Chondrocyte (in vitro differentiated cells): ENCODE measurements around the gene ZNF559. TPM values are rescaled to one million over a fixed set of nuclear protein-coding genes. Genes with fewer than 3 reads are reported as not detected.

Experiments used
- DNase-seq: peaks from one replicate; pipeline ENCODE4 v3.0.0; 2021; ENCODE audit warnings: mixed read lengths, low spot score
- H3K27ac Mint-ChIP-seq: one replicate; pipeline ENCODE4 v1.8.0; 2021; ENCODE audit warnings: mild to moderate bottlenecking, moderate library complexity, mixed read lengths; ENCODE audit not compliant: unreplicated experiment
- H3K27me3 Mint-ChIP-seq: 2 replicates; pipeline ENCODE4 v1.8.0; 2021; ENCODE audit warnings: low read depth, mixed read lengths
- H3K36me3 Mint-ChIP-seq: 2 replicates; pipeline ENCODE4 v1.8.0; 2021; ENCODE audit warnings: low read depth, mixed read lengths
- H3K4me1 Mint-ChIP-seq: 2 replicates; pipeline ENCODE4 v1.8.0; 2021; ENCODE audit warnings: low read depth, mild to moderate bottlenecking, mixed read lengths
- H3K4me3 Mint-ChIP-seq: one replicate; pipeline ENCODE4 v1.8.0; 2021; ENCODE audit warnings: mild to moderate bottlenecking, moderate library complexity, mixed read lengths; ENCODE audit not compliant: unreplicated experiment
- H3K9me3 Mint-ChIP-seq: 2 replicates; pipeline ENCODE4 v1.8.0; 2021; ENCODE audit warnings: low read depth, mixed read lengths
- total RNA-seq: library from RNA; stranded (reverse); gene quantifications from 3 replicates; pipeline ENCODE4 v1.2.1, GENCODE V29; 2021
- TF ChIP-seq, protein P1 (sequence below): fragments of 200-600 bp; sonication (generic); IDR thresholded peaks from 2 replicates; pipeline ENCODE4 v1.5.0; 2021; ENCODE audit warnings: antibody characterized with exemption, mild to moderate bottlenecking, moderate library complexity

The ZNF559 gene
- total RNA-seq, 1 donor from 2014 or later: 10.8 TPM

GRCh38 chr19:9353011-9353410, 29.0 kb downstream of the ZNF559 start:
- H3K36me3 Mint-ChIP-seq: peaks cover 61% of the 10 kb centered on the region
- peaks cover 60% of the 10 kb centered on the region for H3K9me3 Mint-ChIP-seq
- no peaks in the 10 kb centered on the region for H3K27me3 Mint-ChIP-seq
- H3K4me1 Mint-ChIP-seq: no peaks in the 10 kb centered on the region
- TF ChIP-seq, protein P1, sequence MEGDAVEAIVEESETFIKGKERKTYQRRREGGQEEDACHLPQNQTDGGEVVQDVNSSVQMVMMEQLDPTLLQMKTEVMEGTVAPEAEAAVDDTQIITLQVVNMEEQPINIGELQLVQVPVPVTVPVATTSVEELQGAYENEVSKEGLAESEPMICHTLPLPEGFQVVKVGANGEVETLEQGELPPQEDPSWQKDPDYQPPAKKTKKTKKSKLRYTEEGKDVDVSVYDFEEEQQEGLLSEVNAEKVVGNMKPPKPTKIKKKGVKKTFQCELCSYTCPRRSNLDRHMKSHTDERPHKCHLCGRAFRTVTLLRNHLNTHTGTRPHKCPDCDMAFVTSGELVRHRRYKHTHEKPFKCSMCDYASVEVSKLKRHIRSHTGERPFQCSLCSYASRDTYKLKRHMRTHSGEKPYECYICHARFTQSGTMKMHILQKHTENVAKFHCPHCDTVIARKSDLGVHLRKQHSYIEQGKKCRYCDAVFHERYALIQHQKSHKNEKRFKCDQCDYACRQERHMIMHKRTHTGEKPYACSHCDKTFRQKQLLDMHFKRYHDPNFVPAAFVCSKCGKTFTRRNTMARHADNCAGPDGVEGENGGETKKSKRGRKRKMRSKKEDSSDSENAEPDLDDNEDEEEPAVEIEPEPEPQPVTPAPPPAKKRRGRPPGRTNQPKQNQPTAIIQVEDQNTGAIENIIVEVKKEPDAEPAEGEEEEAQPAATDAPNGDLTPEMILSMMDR: no peak
- H3K4me3 Mint-ChIP-seq: no peak overlapping the region
- no peak overlapping the region for H3K27ac Mint-ChIP-seq
- no peak for DNase-seq

DNA sequence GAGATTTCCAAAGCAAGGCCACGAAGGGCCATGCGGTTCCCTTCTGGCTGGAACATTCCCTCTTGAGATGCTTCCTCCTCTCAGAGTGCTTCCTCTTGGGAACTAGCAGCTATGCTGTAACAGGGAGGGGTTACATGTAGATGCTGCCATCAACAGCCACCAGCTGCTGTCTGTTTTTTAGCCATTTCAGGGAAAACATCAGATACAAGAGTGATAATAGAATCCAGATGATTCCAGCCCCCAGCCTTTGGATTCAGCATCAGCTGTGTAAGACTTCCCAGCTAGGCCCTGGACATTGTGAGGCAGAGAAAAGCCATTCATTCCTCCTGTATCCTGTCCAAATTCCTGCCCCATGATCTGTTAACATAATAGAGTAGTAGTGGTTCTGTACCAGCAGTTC, 30.7 kb downstream of the ZNF559 start:
- no peak overlapping the region for H3K27ac Mint-ChIP-seq
- H3K4me1 Mint-ChIP-seq: no peaks in the 10 kb centered on the region
- no peak overlapping the region for H3K4me3 Mint-ChIP-seq
- DNase-seq: no peak
- no peaks in the 10 kb centered on the region for H3K27me3 Mint-ChIP-seq
- TF ChIP-seq, protein P1: no peak
- H3K9me3 Mint-ChIP-seq: peaks cover 57% of the 10 kb centered on the region
- peaks cover 57% of the 10 kb centered on the region for H3K36me3 Mint-ChIP-seq

GRCh38 chr19:9362905-9363304, 38.9 kb downstream of the ZNF559 start, which contains the start of gene ZNF177:
TSS of gene ZNF177 (plus strand) at chr19:9363013. CDS start at chr19:9378312, 15,299 bp downstream.
- TF ChIP-seq, protein P1: no peak
- H3K4me1 Mint-ChIP-seq: no peaks in the 10 kb centered on the region
- H3K27me3 Mint-ChIP-seq: no peaks in the 10 kb centered on the region
- no peak for DNase-seq
- H3K9me3 Mint-ChIP-seq: peaks cover 66% of the 10 kb centered on the region
- H3K27ac Mint-ChIP-seq: no peak within 1 kb of the TSS
- peaks cover 66% of the 10 kb centered on the region for H3K36me3 Mint-ChIP-seq
- no peak within 1 kb of the TSS for H3K4me3 Mint-ChIP-seq

DNA sequence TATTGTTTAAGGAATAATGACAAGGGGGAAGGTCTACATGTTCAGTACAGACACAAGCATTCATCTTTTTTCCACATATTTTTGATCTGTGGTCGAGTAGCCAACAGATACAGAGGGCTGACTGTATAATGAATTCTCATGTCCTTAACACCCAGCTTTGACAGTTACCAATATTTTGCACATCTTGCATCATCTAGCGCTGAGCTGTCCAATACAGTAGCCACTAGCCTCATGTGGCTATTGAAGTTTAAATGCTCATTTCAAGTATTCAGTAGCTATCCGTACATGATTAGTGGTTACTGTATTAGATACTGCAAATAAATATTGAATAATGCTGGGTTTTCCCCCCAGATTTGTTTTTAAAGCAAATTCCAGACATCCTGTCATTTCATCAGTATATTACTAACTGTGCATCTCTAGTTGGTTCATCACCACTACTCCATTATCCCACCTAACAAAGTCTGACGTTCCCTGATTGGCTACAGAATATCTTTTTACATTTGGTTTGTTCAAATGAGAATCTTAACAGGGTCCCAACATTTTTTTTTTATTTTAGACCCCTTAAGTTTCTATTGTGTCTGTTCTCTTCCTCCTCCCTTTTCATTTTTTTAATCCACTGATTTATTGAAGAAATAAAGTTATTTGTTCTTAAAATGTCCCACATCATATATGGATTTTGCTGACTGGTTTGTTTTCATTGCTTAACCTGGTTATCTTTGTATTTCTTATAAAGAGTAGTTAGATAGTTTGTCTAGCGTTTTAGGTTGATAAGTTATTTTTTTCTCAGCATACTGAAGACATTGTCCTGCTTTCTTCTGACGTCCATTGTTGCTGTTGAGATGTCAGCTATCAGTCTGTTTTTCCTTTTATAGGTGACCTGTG, 47.0 kb downstream of the ZNF559 start:
- H3K36me3 Mint-ChIP-seq: peaks cover 71% of the 10 kb centered on the region
- H3K9me3 Mint-ChIP-seq: peaks cover 78% of the 10 kb centered on the region
- no peak for DNase-seq

DNA sequence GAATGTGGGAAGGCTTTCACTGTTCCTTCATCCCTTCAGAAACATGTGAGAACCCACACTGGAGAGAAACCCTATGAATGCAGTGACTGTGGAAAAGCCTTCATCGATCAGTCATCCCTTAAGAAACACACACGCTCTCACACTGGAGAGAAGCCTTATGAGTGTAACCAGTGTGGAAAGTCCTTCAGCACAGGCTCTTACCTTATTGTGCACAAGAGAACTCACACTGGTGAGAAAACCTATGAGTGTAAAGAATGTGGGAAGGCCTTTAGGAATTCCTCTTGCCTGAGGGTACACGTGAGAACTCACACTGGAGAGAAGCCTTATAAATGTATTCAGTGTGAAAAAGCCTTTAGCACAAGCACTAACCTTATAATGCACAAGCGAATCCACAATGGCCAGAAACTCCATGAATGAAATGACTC, 57.4 kb downstream of the ZNF559 start:
- peaks cover 86% of the 10 kb centered on the region for H3K36me3 Mint-ChIP-seq

More for the DNA sequence above, 47.0 kb downstream of the ZNF559 start:
- Mint-ChIP-seq H3K27me3 (no peaks in the 10 kb centered on the region), H3K4me3 (no peak overlapping the region), H3K27ac (no peak overlapping the region), H3K4me1 (no peaks in the 10 kb centered on the region)
- TF ChIP-seq, protein P1: no peak

More for the DNA sequence above, 57.4 kb downstream of the ZNF559 start:
- H3K27ac Mint-ChIP-seq: no peak overlapping the region
- H3K4me1 Mint-ChIP-seq: no peaks in the 10 kb centered on the region
- no peaks in the 10 kb centered on the region for H3K27me3 Mint-ChIP-seq
- H3K4me3 Mint-ChIP-seq: no peak overlapping the region
- TF ChIP-seq, protein P1: no peak
- no peak for DNase-seq
- peaks cover 79% of the 10 kb centered on the region for H3K9me3 Mint-ChIP-seq

Other genes starting within 250 kb of the ZNF559 start
- not detected in 3 replicates for gene OR1M1, start 237.1 kb upstream of the ZNF559 start, total RNA-seq
- gene OR7G2, start 216.7 kb upstream of the ZNF559 start, total RNA-seq: not detected in 3 replicates
- not detected in 3 replicates for gene OR7G1, start 208.4 kb upstream of the ZNF559 start, total RNA-seq
- not detected in 3 replicates for gene OR7G3, start 197.2 kb upstream of the ZNF559 start, total RNA-seq
- 21.6 to 23.0 TPM (median 22.0 TPM) in 3 replicates for gene ZNF317, start 183.8 kb upstream of the ZNF559 start, total RNA-seq
- gene OR7D2, start 145.2 kb upstream of the ZNF559 start, total RNA-seq: 0.33 to 0.70 TPM (median 0.60 TPM) in 3 replicates
- gene OR7D4, start 104.6 kb upstream of the ZNF559 start, total RNA-seq: not detected in 3 replicates
- not detected in 3 replicates for gene OR7E24, start 73.2 kb upstream of the ZNF559 start, total RNA-seq
- 6.9 to 12.2 TPM (median 10.5 TPM) in 3 replicates for gene ZNF699, start 14.3 kb upstream of the ZNF559 start, total RNA-seq
- 3.7 to 8.5 TPM (median 4.4 TPM) in 3 replicates for gene ZNF177, start 38.8 kb downstream of the ZNF559 start, total RNA-seq
- gene ZNF266, start 111.4 kb downstream of the ZNF559 start, total RNA-seq: 12.7 to 21.0 TPM (median 13.0 TPM) in 3 replicates
- gene ZNF560, start 174.4 kb downstream of the ZNF559 start, total RNA-seq: not detected in 3 replicates
- gene ZNF426, start 214.5 kb downstream of the ZNF559 start, total RNA-seq: 15.7 to 21.7 TPM (median 17.0 TPM) in 3 replicates